Right hindlimb (tissue), 1 donor: ENCODE measurements around the gene PSME4.
"Not testable (repeated sequence)": the region's sequence is repeated elsewhere in the genome, so short reads cannot be mapped to it uniquely, and the experiment has no call there.

ENCODE experiments used
- DNase-seq: peaks from one replicate; pipeline ENCODE4 v3.0.0-alpha.2; 2018

The PSME4 gene

DNA sequence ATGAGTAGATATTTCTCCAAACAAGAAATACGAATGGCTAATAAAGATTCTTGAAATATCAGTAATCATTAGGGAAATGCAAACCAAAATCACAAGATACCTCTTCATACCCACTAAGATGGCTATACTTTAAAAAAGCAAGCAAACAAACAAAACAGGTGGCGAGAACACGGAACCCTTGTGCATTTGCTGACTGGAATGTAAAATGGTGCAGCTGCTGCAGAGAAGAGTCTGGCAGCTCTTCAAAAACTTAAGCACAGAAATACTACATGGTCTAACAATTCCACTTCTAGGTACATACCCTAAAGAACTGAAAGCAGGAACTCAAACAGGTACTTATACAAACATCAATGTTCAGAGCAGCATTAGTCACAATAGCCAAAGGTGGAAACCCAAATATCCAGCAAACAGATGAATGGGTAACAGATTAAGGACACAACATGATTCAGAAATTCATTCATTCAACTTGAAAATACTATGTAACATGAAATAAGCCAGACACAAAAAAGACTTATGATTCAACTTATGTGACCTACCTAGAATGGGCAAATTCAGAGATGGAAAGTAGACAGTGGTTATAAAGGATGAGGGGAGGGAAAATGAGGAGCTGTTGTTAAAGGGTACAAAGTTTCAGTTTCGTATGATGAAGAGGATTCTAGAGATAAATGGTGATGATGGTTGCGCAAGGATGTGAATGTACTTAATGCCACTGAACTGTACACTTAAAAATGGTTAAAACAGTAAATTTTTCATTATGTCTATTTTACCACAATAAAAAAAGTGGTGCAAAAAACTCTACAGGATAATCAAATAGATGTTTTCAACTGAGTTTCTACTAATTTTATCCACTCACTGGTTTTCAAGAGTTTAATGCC is 84.2 kb downstream of the PSME4 start:
- no peak for DNase-seq

DNA sequence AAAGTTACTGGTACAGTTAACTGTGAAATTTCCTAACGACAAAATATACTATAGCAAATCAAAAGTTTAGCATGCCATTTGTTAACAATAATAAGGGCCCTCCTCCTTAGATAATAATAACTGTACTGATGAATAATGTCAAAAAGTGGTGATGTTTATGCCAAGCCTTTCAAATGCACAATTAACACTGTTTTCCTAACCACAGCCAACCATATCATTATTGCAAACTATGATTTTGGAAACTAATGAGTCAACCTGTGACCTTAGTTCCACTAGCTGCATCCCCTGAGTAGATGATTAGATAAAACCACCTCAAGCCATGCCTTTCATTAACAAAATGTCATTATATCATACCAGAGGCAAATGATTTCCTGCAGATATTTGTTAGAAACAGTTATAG is 85.9 kb downstream of the PSME4 start:
- DNase-seq, result no peak

DNA sequence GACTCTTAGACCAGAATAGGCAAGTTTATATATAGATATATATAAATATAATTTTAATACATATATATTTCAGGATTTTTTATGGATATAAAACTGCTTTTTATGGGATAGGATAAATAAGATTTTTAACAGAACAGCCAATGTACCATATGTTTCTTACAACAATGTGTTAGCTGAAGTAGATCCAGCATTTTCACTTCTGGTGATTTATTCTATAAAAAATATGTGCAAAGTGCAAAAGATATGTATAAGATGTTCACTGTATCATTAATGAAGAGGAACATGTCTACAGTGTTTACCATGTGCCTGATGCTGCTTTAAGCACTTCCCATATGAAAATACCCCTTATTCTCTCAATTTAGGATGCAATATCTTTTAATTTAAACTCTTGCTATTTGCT is 88.8 kb downstream of the PSME4 start:
- DNase-seq, result no peak

- DNase-seq, result no peak
These were observed 89.4 kb downstream of the PSME4 start for GRCh38 chr2:53881360-53881759.

- no peak for DNase-seq
These were observed 90.0 kb downstream of the PSME4 start for GRCh38 chr2:53880756-53881155.

DNA sequence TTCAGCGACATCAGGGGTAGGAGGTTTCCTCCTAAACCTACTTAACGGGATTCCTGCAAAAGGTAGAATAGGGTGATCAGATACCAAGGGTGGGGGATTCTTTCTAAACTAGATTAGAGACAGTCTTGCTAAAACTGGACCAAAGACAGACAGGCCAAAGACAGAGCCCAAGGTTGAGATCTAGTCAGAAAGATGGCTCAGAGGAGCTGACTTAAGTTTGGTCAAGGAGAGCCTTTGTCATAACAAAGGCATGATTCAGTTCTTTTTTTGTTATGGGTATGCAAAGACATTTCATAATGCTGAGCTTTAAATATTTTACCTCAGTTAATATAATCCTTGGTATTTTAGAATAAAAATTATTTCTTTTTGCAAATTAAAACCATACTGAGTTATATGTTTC is 93.2 kb downstream of the PSME4 start:
- no peak for DNase-seq

- DNase-seq, result no peak
These were observed 93.7 kb downstream of the PSME4 start for GRCh38 chr2:53877112-53877511.

GRCh38 chr2:53874401-53874950 is 96.3 kb downstream of the PSME4 start:
- DNase-seq, result no peak

DNA sequence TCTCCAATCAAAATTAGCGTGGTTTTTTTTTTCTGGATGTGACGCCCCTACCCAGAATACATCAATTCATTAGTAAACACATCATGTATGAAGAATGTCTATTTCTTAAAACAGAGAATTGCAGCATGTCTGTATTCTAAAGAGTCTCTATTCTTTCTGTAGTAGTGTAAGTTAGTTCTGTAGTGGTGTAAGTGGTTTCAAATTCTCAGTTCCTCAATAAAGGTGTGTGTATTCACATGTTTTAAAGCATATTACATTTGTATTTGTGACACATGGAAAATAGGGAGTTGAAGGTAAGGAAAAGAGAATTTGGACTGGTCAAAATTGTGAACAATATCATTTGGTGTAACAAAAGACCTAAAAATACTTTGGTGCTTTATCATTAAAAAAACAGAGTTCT is 103.0 kb downstream of the PSME4 start:
- no peak for DNase-seq

- no peak for DNase-seq
These were observed 103.6 kb downstream of the PSME4 start for GRCh38 chr2:53867169-53867568.

- DNase-seq, result no peak
These were observed 104.8 kb downstream of the PSME4 start for GRCh38 chr2:53865962-53866361.

DNA sequence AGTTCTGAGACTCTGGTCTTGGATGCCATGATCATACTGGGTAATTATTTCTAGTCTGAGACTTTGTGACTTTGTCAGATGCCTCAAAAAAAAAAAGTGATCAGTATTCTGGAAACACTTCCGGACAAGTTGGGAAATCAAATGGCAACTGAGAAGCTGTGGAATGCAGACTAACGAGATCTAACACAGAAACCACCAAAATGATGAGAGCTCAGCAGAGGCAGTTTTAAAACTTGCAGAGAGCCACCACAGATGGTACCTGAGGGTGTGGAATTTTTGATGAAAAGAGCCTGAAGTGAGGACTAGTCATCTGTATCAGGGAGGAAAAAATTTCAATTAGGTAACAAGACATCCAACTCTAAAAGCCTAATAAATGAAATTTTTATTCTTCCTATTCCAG is 105.5 kb downstream of the PSME4 start:
- DNase-seq, result no peak

DNA sequence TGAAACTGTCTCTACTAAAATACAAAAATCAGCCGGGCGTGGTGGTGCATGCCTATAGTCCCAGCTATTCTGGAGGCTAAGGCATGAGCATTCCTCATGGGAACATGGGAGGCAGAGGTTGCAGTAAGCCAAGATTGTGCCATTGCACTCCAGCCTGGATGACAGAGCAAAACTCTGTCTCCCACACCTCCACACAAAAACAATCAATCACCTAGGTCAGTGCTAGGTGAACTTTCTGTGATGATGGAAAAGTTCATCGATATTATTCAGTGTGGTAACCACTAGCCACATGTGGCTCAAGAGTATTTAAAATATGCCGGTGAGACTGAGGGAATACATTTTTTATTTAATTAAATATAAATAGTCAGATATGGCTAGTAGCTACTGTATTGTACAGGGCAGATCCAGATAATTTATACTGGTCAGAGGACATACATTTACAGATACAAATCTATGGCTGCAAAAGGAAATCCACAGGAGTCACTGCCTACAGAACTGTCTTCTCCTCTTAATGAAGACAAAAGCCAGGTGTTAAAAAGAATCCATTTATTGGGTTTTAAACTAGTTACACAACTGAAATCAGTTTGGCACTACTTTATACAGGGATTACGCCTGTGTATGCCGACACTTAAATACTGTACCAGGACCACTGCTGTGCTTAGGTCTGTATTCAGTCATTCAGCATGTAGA is 107.1 kb downstream of the PSME4 start:
- no peak for DNase-seq

- no peak for DNase-seq
These were observed 109.0 kb downstream of the PSME4 start for GRCh38 chr2:53861824-53862223.

GRCh38 chr2:53859206-53860181 is 111.3 kb downstream of the PSME4 start, which contains the start of gene GPR75:
GPR75 (minus strand) TSS chr2:53859967; CDS start chr2:53854756, 5,211 bp downstream.
- peak; percentile 40 for DNase-seq

GRCh38 chr2:53856272-53856671 is 114.5 kb downstream of the PSME4 start:
- DNase-seq, result no peak

- DNase-seq, result no peak
These were observed 116.1 kb downstream of the PSME4 start for GRCh38 chr2:53854678-53855077.

DNA sequence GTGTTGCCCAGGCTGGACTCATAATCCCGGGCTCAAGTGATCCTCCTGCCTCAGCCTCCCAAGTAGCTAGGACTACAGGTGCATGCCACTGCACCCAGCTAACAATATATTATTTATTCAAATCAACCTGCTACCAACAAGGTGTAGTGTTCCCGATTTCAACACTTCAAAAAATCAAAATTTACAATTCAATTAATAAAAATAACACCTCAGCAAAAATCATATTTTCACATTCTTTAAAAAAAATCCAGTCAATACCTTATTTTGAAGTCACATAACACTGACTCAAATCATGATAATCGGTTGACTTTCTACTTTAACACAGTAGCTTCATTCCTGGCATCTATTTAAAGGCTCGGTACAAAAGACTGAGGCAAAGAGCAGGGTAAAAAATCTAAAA is 118.3 kb downstream of the PSME4 start:
- DNase-seq, result no peak

DNA sequence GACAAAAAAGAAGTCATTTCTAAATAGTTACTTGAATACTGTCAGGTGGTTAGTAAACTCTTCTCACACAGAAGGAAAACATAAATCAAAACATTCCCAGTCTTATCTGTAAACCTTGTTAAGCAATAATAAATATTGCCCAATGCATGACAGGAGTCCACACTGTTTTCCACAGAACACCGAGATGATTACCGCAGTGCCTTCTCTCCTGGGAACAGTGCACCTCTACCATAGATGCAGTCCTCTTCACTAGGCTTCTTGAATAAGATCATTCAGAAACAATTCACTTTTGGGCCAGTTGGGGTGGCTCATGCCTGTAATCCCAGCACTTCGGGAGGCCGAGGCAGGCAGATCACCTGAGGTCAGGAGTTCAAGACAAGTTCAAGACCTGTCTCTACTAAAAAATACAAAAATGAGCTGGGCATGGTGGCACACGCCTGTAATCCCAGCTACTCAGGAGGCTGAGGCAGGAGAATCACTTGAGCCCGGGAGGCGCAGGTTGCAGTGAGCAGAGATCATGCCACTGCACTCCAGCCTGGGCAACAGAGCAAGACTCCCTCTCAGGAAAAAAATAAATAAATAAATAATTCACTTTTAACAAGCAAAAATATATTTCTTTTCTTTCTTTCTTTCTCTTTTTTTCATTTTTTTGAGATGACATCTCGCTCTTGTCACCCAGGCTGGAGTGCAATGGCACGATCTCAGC is 119.6 kb downstream of the PSME4 start:
- DNase-seq, result not testable (repeated sequence)

DNA sequence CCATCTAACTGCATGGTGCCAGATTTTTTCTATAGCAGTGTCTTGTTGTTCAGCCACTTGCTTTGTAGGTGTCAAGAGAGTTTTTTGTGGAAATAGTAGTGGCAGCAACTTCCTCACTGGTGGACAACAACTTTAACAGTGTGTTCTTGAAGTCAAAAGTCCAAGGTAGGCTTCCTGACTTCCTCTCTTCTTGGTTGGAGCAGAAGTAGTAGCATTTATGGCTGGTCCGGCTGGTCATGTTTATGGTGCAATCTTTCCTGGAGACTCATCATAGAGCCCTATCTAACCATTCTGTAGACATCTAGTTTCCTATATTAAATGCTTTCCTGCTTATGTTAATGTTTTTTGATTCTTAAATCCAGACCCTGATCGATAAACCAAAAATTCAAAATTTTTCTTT is 122.7 kb downstream of the PSME4 start:
- DNase-seq, result no peak

GRCh38 chr2:53843595-53843994 is 127.2 kb downstream of the PSME4 start:
- DNase-seq, result no peak

GRCh38 chr2:53842891-53843290 is 127.9 kb downstream of the PSME4 start:
- no peak for DNase-seq
